Prostate gland (tissue), 2 donors: ENCODE results near the gene DNAJC11.

ENCODE experiments used
- CTCF ChIP-seq, 4 experiments: fragments of 200-600 bp in 2 of 4; fragments of 450-650 bp in 2 of 4; sonication (generic) in 2 of 4; IDR thresholded peaks; 1 replicate in 3 of 4; 2 replicates in 1 of 4; pipeline ENCODE4 v1.5.1; 2016 to 2019; ENCODE audit warnings: antibody characterized with exemption in 4 of 4, mild to moderate bottlenecking in 2 of 4, moderate library complexity in 2 of 4
- POLR2A ChIP-seq: fragments of 450-650 bp; IDR thresholded peaks from one replicate; pipeline ENCODE4 v1.6.1; 2016; ENCODE audit warnings: antibody characterized with exemption, mild to moderate bottlenecking
- POLR2AphosphoS5 ChIP-seq: sonication (generic); formaldehyde crosslinking; IDR thresholded peaks from one replicate; pipeline ENCODE4 v1.6.1; 2017; ENCODE audit warnings: antibody characterized with exemption

GRCh38 chr1:6645018-6645417, 56.6 kb downstream of the DNAJC11 start:
- no peak for TF ChIP-seq CTCF (IDR thresholded peaks at IDR 0.05)
- no peak for TF ChIP-seq POLR2AphosphoS5
- no peak for TF ChIP-seq POLR2A
